ENCODE data around the gene MACROD1. TPM values are rescaled to one million over a fixed set of nuclear protein-coding genes. Genes with fewer than 3 reads are reported as not detected.

MACROD1 gene
- total RNA-seq, 6 experiments from 2014 or later: 11.8 to 17.0 (median 13.1) TPM

- no peak for DNase-seq
- peaks cover 2% of the 10 kb centered on the region; the same call in 1 of the 2 replicates for H3K4me1 Mint-ChIP-seq (ENCODE audit: low read depth)
- H3K9me3 Mint-ChIP-seq: no peaks in the 10 kb centered on the region
- peaks cover 2% of the 10 kb centered on the region; the same call in 1 of the 2 replicates for H3K36me3 Mint-ChIP-seq (ENCODE audit: low read depth)
- TF ChIP-seq, protein P1, sequence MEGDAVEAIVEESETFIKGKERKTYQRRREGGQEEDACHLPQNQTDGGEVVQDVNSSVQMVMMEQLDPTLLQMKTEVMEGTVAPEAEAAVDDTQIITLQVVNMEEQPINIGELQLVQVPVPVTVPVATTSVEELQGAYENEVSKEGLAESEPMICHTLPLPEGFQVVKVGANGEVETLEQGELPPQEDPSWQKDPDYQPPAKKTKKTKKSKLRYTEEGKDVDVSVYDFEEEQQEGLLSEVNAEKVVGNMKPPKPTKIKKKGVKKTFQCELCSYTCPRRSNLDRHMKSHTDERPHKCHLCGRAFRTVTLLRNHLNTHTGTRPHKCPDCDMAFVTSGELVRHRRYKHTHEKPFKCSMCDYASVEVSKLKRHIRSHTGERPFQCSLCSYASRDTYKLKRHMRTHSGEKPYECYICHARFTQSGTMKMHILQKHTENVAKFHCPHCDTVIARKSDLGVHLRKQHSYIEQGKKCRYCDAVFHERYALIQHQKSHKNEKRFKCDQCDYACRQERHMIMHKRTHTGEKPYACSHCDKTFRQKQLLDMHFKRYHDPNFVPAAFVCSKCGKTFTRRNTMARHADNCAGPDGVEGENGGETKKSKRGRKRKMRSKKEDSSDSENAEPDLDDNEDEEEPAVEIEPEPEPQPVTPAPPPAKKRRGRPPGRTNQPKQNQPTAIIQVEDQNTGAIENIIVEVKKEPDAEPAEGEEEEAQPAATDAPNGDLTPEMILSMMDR (IDR thresholded peaks at IDR 0.05): no peak
- no peak overlapping the region for H3K27ac Mint-ChIP-seq
- no peak overlapping the region for H3K4me3 Mint-ChIP-seq
- peaks cover 8% of the 10 kb centered on the region for H3K27me3 Mint-ChIP-seq (ENCODE audit: insufficient read depth)
Observed at GRCh38 chr11:63996512-63996911, 169.4 kb downstream of the MACROD1 start.

- Mint-ChIP-seq H3K4me3 (no peak overlapping the region), H3K9me3 (no peaks in the 10 kb centered on the region), H3K36me3 (ENCODE audit: low read depth) (peaks cover 11% of the 10 kb centered on the region; the same call in 1 of the 2 replicates), H3K4me1 (ENCODE audit: low read depth) (no peaks in the 10 kb centered on the region; the same call in 1 of the 2 replicates), H3K27me3 (ENCODE audit: insufficient read depth) (peaks cover 6% of the 10 kb centered on the region), H3K27ac (no peak overlapping the region)
- TF ChIP-seq, protein P1 (IDR thresholded peaks at IDR 0.05): no peak
- DNase-seq: no peak
Observed at GRCh38 chr11:63993993-63994392, 171.9 kb downstream of the MACROD1 start.

DNA sequence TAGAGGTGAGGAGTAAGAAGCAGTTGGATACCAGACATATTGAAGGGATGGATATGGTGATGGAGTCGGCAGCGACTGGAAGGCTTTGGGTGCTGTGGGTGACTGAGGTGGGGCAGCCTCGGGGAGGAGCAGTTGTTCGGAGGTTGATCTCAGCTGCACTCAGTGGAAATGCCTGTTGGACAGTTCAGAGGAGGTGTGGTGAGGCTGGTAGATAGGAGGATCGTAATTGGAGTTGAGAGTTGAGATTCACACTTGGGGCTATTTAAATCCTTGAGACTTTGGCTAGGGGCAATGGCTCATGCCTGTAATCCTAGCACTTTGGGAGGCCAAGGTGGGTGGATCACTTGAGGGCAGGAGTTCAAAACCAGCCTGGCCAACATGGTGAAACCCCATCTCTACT is 172.8 kb downstream of the MACROD1 start:
- Mint-ChIP-seq H3K36me3 (ENCODE audit: low read depth) (peaks cover 18% of the 10 kb centered on the region), H3K4me1 (ENCODE audit: low read depth) (no peaks in the 10 kb centered on the region; the same call in 1 of the 2 replicates), H3K9me3 (no peaks in the 10 kb centered on the region), H3K27ac (no peak overlapping the region), H3K27me3 (ENCODE audit: insufficient read depth) (peaks cover 4% of the 10 kb centered on the region), H3K4me3 (no peak overlapping the region)
- TF ChIP-seq, protein P1 (IDR thresholded peaks at IDR 0.05): no peak
- DNase-seq: no peak

GRCh38 chr11:63991558-63991957 is 174.4 kb downstream of the MACROD1 start:
- TF ChIP-seq, protein P1 (IDR thresholded peaks at IDR 0.05): no peak
- Mint-ChIP-seq H3K4me3 (no peak overlapping the region), H3K9me3 (no peaks in the 10 kb centered on the region), H3K27me3 (ENCODE audit: insufficient read depth) (peaks cover 4% of the 10 kb centered on the region), H3K36me3 (ENCODE audit: low read depth) (peaks cover 18% of the 10 kb centered on the region), H3K27ac (no peak overlapping the region), H3K4me1 (ENCODE audit: low read depth) (peaks cover 8% of the 10 kb centered on the region)
- no peak for DNase-seq

- Mint-ChIP-seq H3K27me3 (ENCODE audit: insufficient read depth) (peaks cover 4% of the 10 kb centered on the region), H3K36me3 (ENCODE audit: low read depth) (peaks cover 18% of the 10 kb centered on the region), H3K4me3 (peak overlapping the region; percentile 86), H3K4me1 (ENCODE audit: low read depth) (peaks cover 29% of the 10 kb centered on the region), H3K9me3 (no peaks in the 10 kb centered on the region), H3K27ac (no peak overlapping the region; the same call in 1 of the 2 replicates)
- no peak for DNase-seq
- TF ChIP-seq, protein P1 (IDR thresholded peaks at IDR 0.05): no peak
Observed at GRCh38 chr11:63986932-63987513, 178.9 kb downstream of the MACROD1 start.
